GM12878 (cell line): ENCODE data around the gene ELOF1. TPM values are rescaled to one million over a fixed set of nuclear protein-coding genes. Genes with fewer than 3 reads are reported as not detected.
A peak's percentile ranks its signal among the peaks of the same experiment; 100 is the strongest.
"Not testable (repeated sequence)": the region's sequence is repeated elsewhere in the genome, so short reads cannot be mapped to it uniquely, and the experiment has no call there.

Experiments used
- ATAC-seq: fragments of 200-7000 bp; cut with Tn5 transposase; 3 replicates; pipeline ENCODE4 v1.9.1; 2020; ENCODE audit warnings: mild to moderate bottlenecking, moderate library complexity
- BruUV-seq: library from RNA; stranded (reverse); fragments of 400-500 nt; replicated peaks from 2 replicates; lab custom pipeline; 2021; lab: Mats Ljungman, UMichigan
- CTCF ChIA-PET: fragments of 300-600 bp; sonication (Branson Sonifier 250); formaldehyde crosslinking; extraction: SDS; loops from one replicate; lab custom pipeline; 2021; ENCODE audit warnings: inconsistent platforms; lab: Yijun Ruan, JAX
- POLR2A ChIA-PET: fragments of 350-600 bp; formaldehyde crosslinking; extraction: SDS; loops from one replicate; lab custom pipeline; 2021; ENCODE audit warnings: inconsistent platforms; lab: Charles Lee
- RAD21 ChIA-PET: fragments of 300-600 bp; sonication (Branson Sonifier 250); formaldehyde crosslinking; loops from one replicate; lab custom pipeline; 2023; ENCODE audit warnings: antibody characterized with exemption; ENCODE audit not compliant: unreplicated experiment; lab: Charles Lee
- SMC1A ChIA-PET: fragments of 300-600 bp; sonication (Branson Sonifier 250); formaldehyde crosslinking; loops from one replicate; lab custom pipeline; 2023; ENCODE audit not compliant: unreplicated experiment, uncharacterized antibody; lab: Charles Lee
- DNase-seq: peaks from one replicate; pipeline ENCODE4 v3.0.0-alpha.2; 2011; ENCODE audit warnings: low read depth, low spot score
- FAIRE-seq: peaks from 3 replicates; lab custom pipeline; 2011; peaks lifted over from hg19 to GRCh38; lab: Jason Lieb, UNC
- H2AFZ ChIP-seq: 2 replicates; pipeline ENCODE4 v1.6.0; 2011; ENCODE audit warnings: low read depth, low read length, control low read depth; ENCODE audit not compliant: control insufficient read depth
- H3K27ac ChIP-seq: 2 replicates; pipeline ENCODE4 v1.5.1; 2011; ENCODE audit warnings: control low read depth; ENCODE audit not compliant: control insufficient read depth, insufficient read depth
- H3K27me3 ChIP-seq, 2 experiments: replicated peaks in 1 of 2; 2 replicates each; pipeline versions ENCODE4 v1.6.0 to v1.6.1; 2011; ENCODE audit warnings: low read length in 1 of 2; ENCODE audit not compliant: control insufficient read depth in 2 of 2, insufficient read depth in 2 of 2
- H3K36me3 ChIP-seq, 2 experiments: 2 replicates each; pipeline ENCODE4 v1.5.1; 2011; ENCODE audit warnings: low read length in 1 of 2; ENCODE audit not compliant: control insufficient read depth in 2 of 2, insufficient read depth in 2 of 2
- H3K4me1 ChIP-seq: 2 replicates; pipeline ENCODE4 v1.6.1; 2011; ENCODE audit warnings: mild to moderate bottlenecking, low read length, moderate library complexity, mixed read lengths; ENCODE audit not compliant: control insufficient read depth, insufficient read depth
- H3K4me2 ChIP-seq: 2 replicates; pipeline ENCODE4 v1.6.0; 2011; ENCODE audit warnings: control low read depth; ENCODE audit not compliant: control insufficient read depth, insufficient read depth
- H3K4me3 ChIP-seq: fragments of 200-600 bp; sonication (generic); 2 replicates; pipeline ENCODE4 v1.5.1; 2016
- H3K79me2 ChIP-seq: 2 replicates; pipeline ENCODE4 v1.6.0; 2011; ENCODE audit warnings: low read length; ENCODE audit not compliant: control insufficient read depth, insufficient read depth
- H3K9ac ChIP-seq: 2 replicates; pipeline ENCODE4 v1.8.0; 2011; ENCODE audit warnings: low read length, control low read depth, mixed read lengths; ENCODE audit not compliant: control insufficient read depth, insufficient read depth
- H3K9me3 ChIP-seq: replicated peaks from 3 replicates; pipeline ENCODE4 v1.5.1; 2011; ENCODE audit warnings: mild to moderate bottlenecking, low read length; ENCODE audit not compliant: control insufficient read depth, insufficient read depth
- H4K20me1 ChIP-seq: 2 replicates; pipeline ENCODE4 v1.6.0; 2011; ENCODE audit not compliant: control insufficient read depth, insufficient read depth
- EGR1 ChIP-seq, 2 experiments: IDR thresholded peaks; 1 replicate in 1 of 2; 2 replicates in 1 of 2; pipeline ENCODE4 v1.6.1; 2011 to 2012; ENCODE audit warnings: low read depth in 2 of 2, low read length in 2 of 2, borderline replicate concordance in 1 of 2, mild to moderate bottlenecking in 1 of 2, moderate library complexity in 1 of 2
- FOXM1 ChIP-seq: IDR thresholded peaks from 2 replicates; pipeline ENCODE4 v1.6.1; 2012; ENCODE audit warnings: low read depth, mild to moderate bottlenecking, inconsistent platforms, low read length, moderate library complexity
- NR2F1 ChIP-seq: fragments of 450-650 bp; conservative IDR thresholded peaks from 2 replicates; pipeline ENCODE4 v1.6.1; 2017; ENCODE audit warnings: mild to moderate bottlenecking
- RUNX3 ChIP-seq: IDR thresholded peaks from 2 replicates; pipeline ENCODE4 v1.6.1; 2012; ENCODE audit warnings: low read length, inconsistent platforms
- TCF12 ChIP-seq: IDR thresholded peaks from 2 replicates; pipeline ENCODE4 v1.6.1; 2011; ENCODE audit warnings: low read depth, mild to moderate bottlenecking, low read length
- ZNF24 ChIP-seq: fragments of 450-650 bp; IDR thresholded peaks from 2 replicates; pipeline ENCODE4 v1.6.1; 2017; ENCODE audit warnings: antibody characterized with exemption, mild to moderate bottlenecking
- WGBS: methylation state at CpG from one replicate; pipeline ENCODE4 v1.1.6; 2016; ENCODE audit warnings: low lambda C conversion rate; ENCODE audit not compliant: insufficient replicate concordance, insufficient coverage; ENCODE audit errors: missing lambda C conversion rate; 5-methylcytosine and 5-hydroxymethylcytosine counted together
- in situ Hi-C: fragments of 300-500 bp; cut with MboI; formaldehyde crosslinking; loops from 9 replicates; pipeline ENCODE4 v1.14.3; 2018; ENCODE audit warnings: mixed read lengths
- intact Hi-C: fragments of 100-400 bp; cut with micrococcal nuclease; formaldehyde crosslinking; loops from one replicate; pipeline ENCODE4 v1.14.2; 2022; ENCODE audit not compliant: unreplicated experiment
- polyA plus RNA-seq, 11 experiments: library from polyadenylated mRNA; depleted of rRNA in 4 of 11; unstranded in 6 of 11; stranded (reverse) in 5 of 11; fragments of >200 nt; fragmentation: Nextera tagmentation in 4 of 11; fragmentation: Illumina TruSeq in 1 of 11; extraction: Ambion mirVana in 4 of 11; extraction: Trizol in 1 of 11; gene quantifications; 1 replicate in 1 of 11; 2 replicates in 10 of 11; pipeline versions ENCODE4 v1.2.1 to v1.2.3, GENCODE V29; 2011 to 2016; ENCODE audit warnings: inconsistent platforms in 2 of 11, missing spikeins in 2 of 11, low read depth in 1 of 11
- total RNA-seq, 4 experiments: library from RNA; depleted of rRNA in 3 of 4; stranded (reverse); fragments of >200 nt in 3 of 4; fragmentation: Illumina TruSeq in 1 of 4; extraction: Trizol in 1 of 4; gene quantifications; 2 replicates each; pipeline versions ENCODE4 v1.2.1 to v1.2.3, GENCODE V29; 2013 to 2021
- TF ChIP-seq, protein P1 (sequence below): fragments of 450-650 bp; IDR thresholded peaks from 2 replicates; pipeline ENCODE4 v1.6.1; 2014; ENCODE audit warnings: mild to moderate bottlenecking
- TF ChIP-seq, protein P2 (sequence below): IDR thresholded peaks from 2 replicates; pipeline ENCODE4 v1.6.1; 2011; ENCODE audit warnings: borderline replicate concordance, low read depth, mild to moderate bottlenecking, moderate library complexity, low read length; ENCODE audit not compliant: insufficient read depth, poor library complexity, severe bottlenecking
- TF ChIP-seq, protein P3 (sequence below): fragments of 150-350 bp; IDR thresholded peaks from 2 replicates; pipeline ENCODE4 v1.6.1; 2014; ENCODE audit warnings: mild to moderate bottlenecking, low read depth, low read length

Gene ELOF1
- total and polyA plus RNA-seq, 10 of the 15 experiments (the other 5 are each of a cell fraction or from before 2014, with no cell fraction given): 11.7 to 124 (median 92.9) TPM

DNA sequence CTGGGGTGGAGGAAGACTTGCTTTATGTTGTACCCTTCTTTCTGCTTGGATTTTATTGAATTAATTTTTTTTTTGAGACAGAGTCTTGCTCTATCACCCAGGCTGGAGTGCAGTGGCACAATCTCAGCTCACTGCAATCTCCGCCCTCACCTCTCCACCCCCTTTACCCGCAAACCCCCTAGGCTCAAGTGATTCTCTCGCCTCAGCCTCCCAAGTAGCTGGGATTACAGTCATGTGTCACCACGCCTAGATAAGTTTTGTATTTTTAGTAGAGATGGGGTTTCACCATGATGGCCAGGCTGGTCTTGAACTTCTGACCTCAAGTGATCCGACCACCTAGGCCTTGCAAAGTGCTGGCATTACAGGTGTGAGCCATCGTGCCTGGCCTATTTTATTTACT lies 14.3 kb upstream of the ELOF1 start:
- FAIRE-seq, intact Hi-C loops, in situ Hi-C loops, H4K20me1 ChIP-seq, H3K36me3 ChIP-seq, H2AFZ ChIP-seq, H3K4me3 ChIP-seq, H3K9ac ChIP-seq, BruUV-seq, H3K27me3 ChIP-seq, H3K27ac ChIP-seq, DNase-seq, H3K9me3 ChIP-seq, ATAC-seq, H3K4me2 ChIP-seq, H3K79me2 ChIP-seq: not testable (repeated sequence)
- ChIA-PET CTCF (interaction anchor here (0.6 to 1.8 kb wide), 5 partner anchors 11 to 1158 kb away, joined by 3 to 5 read pairs (median 4); no protein-coding TSS in a partner anchor), SMC1A (interaction anchor here (1.2 to 2.2 kb wide), 2 partner anchors 13 to 18 kb away, joined by 6 to 9 read pairs; no protein-coding TSS in a partner anchor), POLR2A (interaction anchor here (1.0 to 2.0 kb wide), 4 partner anchors 9 to 25 kb away, joined by 3 to 7 read pairs (median 4); partner anchors contain the start of gene ELOF1), RAD21 (interaction anchor here (0.7 to 1.3 kb wide), 4 partner anchors 10 to 193 kb away, joined by 3 to 6 read pairs (median 4); no protein-coding TSS in a partner anchor)
- peaks cover 32% of the 10 kb centered on the region for H3K4me1 ChIP-seq
- TF ChIP-seq RUNX3 (peak; percentile 32; the same call in 1 of the 2 replicates), NR2F1 (0 out of 2 replicates have a peak, but pooled peaks have one; percentile 26)
- WGBS: 61% methylated on average over 6 of the region's 6 CpGs

DNA sequence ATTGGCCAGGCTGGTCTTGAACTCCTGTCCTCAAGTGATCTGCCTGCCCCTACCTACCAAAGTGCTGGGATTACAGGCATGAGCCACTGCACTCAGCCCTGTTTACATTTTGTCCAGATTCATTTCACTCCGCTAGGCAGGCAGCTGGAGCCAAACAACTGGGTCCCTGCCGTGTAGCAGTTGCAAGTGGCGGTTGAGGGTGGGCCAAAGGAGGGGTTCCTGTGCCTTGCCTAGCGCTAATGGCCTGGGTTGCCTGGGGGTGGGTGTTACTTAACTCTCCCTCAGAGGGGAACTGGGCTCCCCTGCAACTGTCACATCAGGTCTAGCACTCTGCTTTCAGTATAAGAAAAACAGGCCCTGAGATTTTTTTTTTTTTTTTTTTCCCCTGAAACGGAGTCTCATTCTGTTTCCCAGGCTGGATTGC lies 11.0 kb upstream of the ELOF1 start:
- Histone ChIP-seq H3K4me1 (peaks cover 33% of the 10 kb centered on the region), H3K4me3 (no peak overlapping the region), H3K27me3 (no peaks in the 10 kb centered on the region), H3K4me2 (0 out of 2 replicates have a peak overlapping the region, but pooled peaks have one; percentile 22), H3K9me3 (no peaks in the 10 kb centered on the region), H3K27ac (peak overlapping the region; percentile 42), H3K79me2 (no peaks in the 10 kb centered on the region), H3K9ac (no peak overlapping the region), H3K36me3 (no peaks in the 10 kb centered on the region), H2AFZ (no peak overlapping the region), H4K20me1 (no peaks in the 10 kb centered on the region)
- ATAC-seq: no peak
- CTCF ChIA-PET: interaction anchor here (1.0 to 5.8 kb wide), 2 partner anchors 10 to 11 kb away, joined by 6 to 47 read pairs; no protein-coding TSS in a partner anchor
- SMC1A ChIA-PET: interaction anchor here (1.7 to 4.9 kb wide), 3 partner anchors 10 to 16 kb away, joined by 6 to 84 read pairs (median 31); no protein-coding TSS in a partner anchor
- intact Hi-C loops (no loop called here), in situ Hi-C loops (no loop called here)
- WGBS: 81% methylated on average over 4 of the region's 5 CpGs
- BruUV-seq: no TSS peak
- no peak for DNase-seq
- RAD21 ChIA-PET: interaction anchor here (0.7 to 3.1 kb wide), 5 partner anchors 8 to 168 kb away, joined by 3 to 66 read pairs (median 15); partner anchors contain the start of gene ACP5
- no peak for FAIRE-seq
- POLR2A ChIA-PET: interaction anchor here (0.9 to 4.0 kb wide), 3 partner anchors 11 to 23 kb away, joined by 6 to 87 read pairs (median 36); partner anchors contain the start of genes ACP5 and ELOF1
- 0 out of 3 replicates have a peak, but pooled peaks of 1 of the 2 experiments have one; percentile 7 for TF ChIP-seq EGR1 (IDR thresholded peaks at IDR 0.05; ENCODE audit: borderline replicate concordance in 1 of 2, low read depth in 2 of 2, low read length in 2 of 2)
- TF ChIP-seq, protein P1, sequence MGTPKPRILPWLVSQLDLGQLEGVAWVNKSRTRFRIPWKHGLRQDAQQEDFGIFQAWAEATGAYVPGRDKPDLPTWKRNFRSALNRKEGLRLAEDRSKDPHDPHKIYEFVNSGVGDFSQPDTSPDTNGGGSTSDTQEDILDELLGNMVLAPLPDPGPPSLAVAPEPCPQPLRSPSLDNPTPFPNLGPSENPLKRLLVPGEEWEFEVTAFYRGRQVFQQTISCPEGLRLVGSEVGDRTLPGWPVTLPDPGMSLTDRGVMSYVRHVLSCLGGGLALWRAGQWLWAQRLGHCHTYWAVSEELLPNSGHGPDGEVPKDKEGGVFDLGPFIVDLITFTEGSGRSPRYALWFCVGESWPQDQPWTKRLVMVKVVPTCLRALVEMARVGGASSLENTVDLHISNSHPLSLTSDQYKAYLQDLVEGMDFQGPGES: no peak
- TF ChIP-seq, protein P2, sequence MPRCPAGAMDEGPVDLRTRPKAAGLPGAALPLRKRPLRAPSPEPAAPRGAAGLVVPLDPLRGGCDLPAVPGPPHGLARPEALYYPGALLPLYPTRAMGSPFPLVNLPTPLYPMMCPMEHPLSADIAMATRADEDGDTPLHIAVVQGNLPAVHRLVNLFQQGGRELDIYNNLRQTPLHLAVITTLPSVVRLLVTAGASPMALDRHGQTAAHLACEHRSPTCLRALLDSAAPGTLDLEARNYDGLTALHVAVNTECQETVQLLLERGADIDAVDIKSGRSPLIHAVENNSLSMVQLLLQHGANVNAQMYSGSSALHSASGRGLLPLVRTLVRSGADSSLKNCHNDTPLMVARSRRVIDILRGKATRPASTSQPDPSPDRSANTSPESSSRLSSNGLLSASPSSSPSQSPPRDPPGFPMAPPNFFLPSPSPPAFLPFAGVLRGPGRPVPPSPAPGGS: no peak
- TF ChIP-seq TCF12: peak; percentile 7; the same call in 1 of the 2 replicates
- TF ChIP-seq, protein P3, sequence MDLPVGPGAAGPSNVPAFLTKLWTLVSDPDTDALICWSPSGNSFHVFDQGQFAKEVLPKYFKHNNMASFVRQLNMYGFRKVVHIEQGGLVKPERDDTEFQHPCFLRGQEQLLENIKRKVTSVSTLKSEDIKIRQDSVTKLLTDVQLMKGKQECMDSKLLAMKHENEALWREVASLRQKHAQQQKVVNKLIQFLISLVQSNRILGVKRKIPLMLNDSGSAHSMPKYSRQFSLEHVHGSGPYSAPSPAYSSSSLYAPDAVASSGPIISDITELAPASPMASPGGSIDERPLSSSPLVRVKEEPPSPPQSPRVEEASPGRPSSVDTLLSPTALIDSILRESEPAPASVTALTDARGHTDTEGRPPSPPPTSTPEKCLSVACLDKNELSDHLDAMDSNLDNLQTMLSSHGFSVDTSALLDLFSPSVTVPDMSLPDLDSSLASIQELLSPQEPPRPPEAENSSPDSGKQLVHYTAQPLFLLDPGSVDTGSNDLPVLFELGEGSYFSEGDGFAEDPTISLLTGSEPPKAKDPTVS: no peak
- TF ChIP-seq FOXM1: no peak
- TF ChIP-seq ZNF24: 0 out of 2 replicates have a peak, but pooled peaks have one; percentile 17
